HG03159 (cell line): ENCODE data around the gene ASCC2.

Source experiments
- ATAC-seq: cut with Tn5 transposase; IDR thresholded peaks from one replicate; pipeline ENCODE4 v1.9.1; 2021; ENCODE audit warnings: mild to moderate bottlenecking, moderate library complexity; ENCODE audit not compliant: unreplicated experiment

Gene ASCC2

DNA sequence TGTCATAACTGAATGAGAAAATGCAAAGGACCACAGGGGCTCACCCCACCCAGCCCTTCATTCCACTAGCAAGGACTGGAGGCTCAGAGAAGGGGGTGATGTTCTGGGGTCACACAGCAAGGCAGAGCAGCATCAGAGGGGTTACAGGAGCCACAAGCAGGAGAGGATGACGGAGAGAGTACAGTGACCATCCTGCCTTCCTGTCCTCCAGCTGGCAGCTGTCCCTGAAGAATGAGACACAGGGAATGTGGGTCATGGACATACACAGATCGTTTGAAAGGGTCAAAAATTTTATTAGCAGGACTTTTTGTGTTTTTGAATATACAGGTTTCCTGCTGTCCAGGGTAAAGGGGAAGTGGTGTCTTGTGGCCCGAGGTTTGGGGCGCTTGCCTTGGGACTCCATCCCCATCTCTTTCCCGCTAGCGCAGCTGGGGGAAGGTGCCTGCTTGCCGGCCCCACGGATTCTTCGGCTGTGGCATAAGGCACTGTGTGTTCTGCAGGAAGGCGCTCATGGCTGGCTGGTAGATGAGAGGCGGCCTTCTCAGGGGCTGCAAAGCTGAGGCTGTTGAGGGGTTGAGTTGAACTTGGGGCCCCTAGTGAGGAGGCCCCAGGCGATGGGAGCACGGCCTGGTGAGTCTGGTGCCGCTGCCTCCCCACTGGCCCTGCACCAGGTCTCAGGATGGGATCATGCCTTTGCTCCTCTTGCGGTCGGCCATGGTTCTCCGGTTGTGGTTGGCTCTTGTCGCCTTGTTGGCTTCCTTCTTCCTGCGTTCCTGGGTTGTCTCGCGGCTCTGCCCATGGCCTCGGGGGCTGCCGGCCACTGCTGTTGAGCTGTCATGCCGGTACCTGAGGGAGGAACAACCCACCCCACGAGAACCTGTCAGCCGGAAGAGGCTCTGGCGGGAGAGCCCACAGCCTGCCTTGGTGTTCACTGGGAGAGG lies 49.5 kb downstream of the ASCC2 start:
- ATAC-seq = no peak

DNA sequence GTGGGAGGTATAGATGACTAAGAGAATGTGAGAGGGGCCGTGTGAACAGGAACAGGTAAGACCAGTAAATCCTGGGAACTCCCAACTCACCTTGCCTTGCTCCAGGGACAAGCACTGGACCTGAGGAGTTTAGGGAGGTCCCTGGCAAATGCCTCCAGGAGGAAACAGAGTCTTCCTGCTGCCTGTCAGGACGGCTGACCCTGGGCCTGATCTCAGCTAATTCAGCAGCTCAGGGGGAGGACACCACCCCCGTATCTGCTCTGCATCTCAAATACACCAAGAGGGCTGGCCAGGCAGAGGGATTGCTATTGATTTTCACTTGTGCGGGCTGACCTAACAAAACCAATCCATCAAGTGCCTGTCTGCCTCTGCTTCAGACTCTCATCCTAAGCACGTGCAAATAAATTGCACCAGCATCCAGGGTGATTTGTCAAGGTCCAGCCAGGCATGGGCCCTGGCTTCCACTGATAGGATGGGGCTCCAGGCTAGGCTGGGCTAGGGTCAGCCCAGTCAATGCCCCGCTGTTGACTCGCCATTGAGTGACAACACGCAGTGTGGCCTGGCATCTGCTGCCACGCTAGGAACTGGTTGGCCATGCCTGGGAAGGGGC lies 50.6 kb downstream of the ASCC2 start:
- ATAC-seq = no peak

DNA sequence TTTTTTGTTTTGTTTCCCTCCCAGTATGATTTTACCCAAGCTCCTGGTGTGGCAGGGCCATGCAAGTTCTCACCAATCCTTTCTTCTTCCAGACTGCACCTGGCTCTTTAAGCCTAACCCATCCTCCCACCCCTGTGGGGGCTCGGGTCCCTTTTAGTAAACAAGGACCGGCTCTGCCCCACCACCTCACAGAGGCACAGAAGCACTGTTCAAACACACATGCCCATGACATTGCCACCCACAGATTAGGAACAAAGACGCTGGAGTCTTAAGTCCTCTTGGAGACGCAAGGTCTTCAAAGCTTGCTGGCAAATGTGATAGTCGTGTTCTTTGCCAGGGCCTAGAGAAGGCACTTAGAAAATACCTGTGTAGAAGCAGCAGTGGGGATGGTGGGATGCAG lies 52.0 kb downstream of the ASCC2 start:
- no peak for ATAC-seq

DNA sequence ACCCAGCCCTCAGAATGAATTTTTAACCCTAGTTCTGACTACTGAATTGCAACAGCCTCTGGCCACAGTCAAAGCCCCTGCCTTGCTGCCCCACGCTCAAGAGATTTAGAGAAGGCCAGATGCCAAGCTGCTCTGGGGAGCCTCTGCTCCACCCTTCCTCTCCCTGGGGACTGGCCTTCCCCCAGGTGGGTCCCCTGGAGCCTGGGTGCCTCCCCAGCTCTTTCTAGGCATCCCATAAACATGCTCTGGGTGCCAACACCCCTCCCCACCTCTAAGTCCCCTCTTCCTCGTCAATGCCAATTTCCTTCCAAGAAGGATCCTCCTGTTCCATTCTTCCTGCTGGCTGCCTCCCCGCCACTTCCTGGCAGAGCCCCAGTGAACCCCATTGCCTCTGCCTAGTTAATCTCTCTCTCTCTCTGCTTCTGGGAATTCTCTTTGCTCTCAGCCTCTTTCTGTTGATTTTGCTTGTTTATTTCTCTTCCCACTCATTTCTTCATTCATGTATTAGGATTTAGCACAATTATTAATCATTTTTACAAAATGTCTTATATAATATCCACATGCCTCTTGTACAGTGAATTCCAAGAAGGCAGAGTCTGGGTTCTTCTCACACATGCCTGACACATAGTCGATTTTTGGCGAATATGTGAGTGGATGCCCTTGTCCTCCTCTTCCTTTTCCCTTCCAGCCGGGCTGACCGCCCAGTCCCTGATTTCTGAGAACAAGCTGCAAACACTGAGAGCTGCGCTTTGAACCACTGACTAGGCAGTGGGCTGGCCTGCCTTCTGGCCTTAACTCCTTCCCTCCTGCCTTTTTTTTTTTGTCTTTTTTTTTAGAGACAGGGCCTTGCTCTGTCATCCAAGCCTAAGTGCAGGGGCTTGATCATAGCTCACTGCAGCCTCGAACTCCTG lies 53.4 kb downstream of the ASCC2 start:
- no peak for ATAC-seq

DNA sequence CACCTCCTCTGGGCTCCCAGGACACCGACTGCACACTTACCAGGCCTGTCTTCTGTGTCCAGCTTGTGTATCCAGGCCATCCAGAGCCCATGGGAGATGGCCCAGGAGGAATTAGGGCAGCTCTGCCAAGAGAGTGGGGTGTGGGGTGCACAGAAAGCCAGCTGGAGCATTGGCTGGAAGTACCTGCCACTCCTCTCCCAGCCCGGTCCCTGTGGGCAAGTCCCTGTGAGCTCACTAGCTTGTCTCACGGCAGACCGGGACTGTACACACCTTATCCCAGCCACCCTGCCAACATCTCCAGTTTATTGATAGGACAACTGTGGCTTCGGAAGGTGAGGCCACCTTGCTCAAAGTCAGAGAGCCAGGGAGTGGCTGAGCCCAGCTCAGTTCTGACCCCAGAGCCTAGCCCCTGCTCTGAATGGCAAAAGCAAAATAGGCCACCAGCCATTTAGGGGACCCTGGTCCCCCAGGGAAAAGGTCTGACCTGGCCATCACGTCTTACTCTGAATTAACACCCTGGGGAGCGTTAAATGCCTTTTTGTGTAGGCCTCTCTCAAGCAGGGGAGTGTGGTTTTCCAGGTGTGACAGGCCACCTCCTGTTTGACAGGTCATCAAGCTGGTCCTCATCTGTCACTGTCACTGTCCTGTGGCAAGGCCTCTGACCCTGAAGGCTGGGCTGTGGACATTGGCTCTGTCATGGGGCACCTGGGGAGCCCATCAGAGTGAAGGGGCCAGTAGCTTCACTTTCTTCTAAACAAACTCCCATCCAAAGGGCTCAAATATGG lies 55.8 kb downstream of the ASCC2 start:
- no peak for ATAC-seq

DNA sequence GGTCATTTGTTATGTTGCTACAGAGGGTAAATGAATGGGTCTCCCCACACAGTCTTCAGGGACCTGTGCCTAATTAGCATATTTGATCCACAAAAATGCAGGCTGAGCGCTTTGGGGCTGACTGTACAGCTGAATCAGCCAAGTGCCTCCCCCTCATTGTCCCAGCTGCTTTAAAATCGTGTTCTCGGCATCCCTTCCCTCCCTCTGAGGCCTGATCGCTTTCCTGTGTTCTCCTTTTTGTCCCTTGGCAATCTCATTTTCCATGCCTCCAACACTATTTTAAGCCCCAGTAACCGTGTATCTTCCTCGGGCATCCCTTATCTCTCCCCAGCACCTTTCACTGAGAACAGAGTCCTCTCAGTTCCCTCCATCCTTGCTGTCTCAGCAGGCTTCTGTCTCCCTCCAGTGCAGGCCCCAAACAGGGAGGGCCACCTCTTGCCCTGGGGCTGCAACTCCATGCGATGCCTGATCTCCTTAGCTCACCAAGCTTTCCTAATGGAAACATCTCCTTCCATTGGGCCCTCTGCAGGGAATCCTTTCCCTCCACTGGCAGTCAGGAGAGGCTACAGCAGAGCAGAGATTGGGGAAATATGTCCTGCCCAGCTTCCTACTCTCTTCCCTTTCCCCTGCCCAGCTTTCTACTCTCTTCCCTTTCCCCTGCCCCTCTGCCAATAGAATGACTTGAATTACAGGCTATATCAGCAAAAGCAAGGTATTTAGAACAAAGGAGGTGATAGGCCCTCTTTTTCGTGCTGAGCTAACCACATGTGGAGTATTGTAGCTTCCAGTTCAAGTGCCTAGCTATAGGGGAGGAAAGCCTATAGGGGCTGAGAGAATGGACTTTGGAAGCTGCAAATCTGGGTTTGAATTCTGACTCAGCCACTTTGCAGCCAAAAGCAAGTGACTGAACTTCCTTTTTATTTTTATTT lies 57.1 kb downstream of the ASCC2 start:
- no peak for ATAC-seq

DNA sequence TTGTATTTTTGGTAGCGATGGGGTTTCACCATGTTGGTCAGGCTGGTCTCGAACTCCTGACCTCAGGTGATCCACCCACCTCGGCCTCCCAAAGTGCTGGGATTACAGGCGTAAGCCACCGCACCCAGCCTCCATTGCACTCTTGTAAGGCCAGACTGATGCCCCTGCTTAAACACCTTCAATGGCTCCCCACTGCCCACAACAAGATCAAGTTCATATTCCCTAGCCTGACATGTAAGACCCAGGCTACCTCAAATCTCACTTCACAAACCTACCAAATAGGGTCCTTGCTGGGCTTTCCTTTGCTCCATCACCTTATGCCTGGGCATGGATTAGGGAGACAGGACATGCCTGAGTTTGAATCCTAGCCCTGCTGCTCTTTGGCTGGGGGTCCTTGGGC lies 57.9 kb downstream of the ASCC2 start:
- no peak for ATAC-seq

DNA sequence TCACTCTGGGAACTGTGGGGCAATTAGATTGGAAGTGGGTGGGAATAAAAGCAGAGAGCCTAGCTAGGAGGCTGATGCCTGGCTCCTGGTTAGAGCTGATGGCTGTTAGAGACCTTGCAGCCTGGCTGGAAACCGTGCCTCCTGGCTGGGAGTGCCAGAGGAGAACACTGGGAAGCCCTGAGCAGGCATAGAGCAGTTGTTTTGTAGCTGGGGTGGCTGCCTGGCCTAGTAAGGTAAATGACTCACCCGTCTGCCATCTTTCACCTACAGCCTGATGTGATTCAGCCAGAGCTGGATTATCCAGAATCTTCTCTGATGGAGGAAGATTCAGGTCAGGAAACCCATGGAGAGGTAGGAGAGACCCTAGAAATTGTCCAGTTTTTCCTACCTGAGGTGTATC lies 64.8 kb downstream of the ASCC2 start:
- ATAC-seq = no peak

DNA sequence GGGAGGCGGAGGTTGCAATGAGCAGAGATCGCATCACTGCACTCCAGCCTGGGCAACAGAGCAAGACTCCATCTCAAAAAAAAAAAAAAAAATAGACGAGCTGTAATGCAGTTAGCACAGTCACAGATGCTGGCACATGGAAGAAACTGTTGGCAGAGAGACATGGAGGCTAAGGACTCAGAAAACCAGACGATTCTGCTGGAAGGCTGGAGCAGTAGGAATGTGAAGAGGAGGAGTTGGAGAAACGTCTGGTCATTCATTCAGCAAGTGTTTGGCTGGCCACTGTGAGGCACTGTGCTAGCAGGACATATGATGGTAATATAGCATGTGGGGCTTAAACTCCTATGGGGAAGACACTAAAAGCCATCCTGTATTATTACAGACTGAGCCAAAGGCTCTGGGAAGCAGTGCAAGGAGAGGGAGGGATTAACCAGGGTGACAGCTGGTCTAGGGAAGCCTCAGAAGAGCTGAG lies 65.9 kb downstream of the ASCC2 start:
- ATAC-seq = no peak

DNA sequence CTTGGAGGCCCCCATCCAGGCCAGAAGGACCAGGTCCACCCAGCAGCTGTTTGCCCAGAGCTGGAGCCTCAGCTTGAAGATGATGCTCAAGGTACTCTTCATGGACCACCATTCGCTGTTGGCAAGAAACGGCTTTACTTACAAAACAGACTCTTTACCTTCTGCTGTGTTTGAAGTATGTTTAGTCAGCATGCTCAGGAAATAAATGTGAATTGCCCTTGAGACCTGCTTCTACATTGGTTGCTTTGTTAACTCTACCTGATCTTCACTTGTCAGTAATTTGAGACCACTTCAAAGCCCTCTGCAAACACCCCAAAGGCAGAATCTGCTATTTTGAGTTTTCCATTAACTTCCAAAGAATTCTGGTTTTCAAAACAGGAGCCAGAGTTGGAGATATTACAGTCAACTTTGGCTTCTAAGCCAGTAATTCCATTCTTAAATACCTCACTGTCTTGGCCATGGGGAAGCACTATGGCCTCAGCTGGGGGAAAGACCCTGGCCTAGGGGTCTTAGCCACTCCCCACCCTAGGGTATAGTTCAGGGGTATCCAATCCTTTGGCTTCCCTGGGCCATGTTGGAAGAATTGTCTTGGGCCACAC lies 68.3 kb downstream of the ASCC2 start:
- ATAC-seq = no peak

DNA sequence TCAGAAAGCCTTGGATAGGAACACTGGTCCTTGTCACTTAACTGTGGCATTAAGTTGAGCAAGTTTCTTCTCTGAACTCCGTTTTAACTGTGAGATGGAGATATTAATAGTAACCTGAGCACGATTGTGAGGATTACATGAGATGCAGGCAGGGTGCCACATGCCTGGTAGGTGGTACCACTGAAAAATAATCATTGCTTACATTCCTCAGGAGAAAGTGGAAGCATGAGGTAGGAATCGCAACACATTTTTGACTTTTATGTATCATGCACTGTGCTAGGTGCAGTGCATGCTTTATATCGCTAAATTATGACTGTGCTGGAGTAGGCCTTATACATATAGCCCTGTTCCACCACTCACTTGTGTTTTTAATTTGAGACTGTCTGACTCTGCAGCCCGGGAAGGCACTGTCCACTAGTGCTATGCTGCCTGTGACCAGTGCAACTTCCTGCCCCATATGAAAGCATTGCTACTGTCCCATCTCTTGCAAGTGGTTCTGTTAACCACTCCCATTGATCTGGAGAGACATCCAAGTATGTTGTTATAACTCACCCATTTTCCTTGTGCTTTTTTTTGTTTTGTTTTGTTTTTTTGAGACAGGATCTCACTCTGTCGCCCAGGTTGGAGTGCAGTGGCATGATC lies 69.9 kb downstream of the ASCC2 start:
- no peak for ATAC-seq

DNA sequence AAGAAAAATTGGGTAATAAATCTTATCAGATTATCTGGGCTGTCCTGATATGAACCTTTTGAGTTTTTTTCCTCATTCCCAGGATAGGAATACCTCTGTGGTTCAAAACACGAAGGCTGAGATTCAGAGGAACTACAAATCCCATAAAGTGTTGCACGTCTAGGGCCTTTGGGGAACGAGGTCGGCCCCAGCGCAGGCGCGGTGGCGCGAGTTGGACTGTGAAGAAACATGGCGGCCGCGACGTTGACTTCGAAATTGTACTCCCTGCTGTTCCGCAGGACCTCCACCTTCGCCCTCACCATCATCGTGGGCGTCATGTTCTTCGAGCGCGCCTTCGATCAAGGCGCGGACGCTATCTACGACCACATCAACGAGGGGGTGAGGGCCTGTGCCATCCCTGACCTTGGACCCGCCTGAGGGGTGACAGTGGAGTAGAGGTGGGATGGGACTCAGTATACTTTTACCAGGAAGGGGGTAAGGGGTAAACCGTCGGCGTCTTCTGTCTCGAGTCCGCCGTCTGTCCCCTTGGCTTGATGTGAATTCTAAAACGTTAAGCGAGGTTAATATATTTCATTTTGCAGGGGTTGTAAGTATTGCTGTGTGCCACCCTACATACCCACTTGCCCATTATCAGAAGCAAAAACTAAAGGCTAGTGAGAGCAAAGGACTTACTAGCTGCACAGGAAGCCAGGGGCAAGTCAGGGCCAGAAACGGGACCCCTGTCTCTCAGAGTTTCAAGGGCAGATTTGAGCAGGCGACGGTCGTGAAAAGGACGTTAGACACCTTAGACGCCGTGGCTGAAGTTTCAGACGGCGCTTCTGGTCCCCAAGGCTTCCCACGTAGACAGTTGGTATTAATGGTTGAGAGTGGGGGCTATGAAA lies 70.7 kb downstream of the ASCC2 start, which contains the start of gene UQCR10:
Gene UQCR10 (plus strand): TSS at position 199 of the 881 bp plus-strand sequence. CDS start 30 bp downstream, at position 229.
- peak; percentile 70 for ATAC-seq

DNA sequence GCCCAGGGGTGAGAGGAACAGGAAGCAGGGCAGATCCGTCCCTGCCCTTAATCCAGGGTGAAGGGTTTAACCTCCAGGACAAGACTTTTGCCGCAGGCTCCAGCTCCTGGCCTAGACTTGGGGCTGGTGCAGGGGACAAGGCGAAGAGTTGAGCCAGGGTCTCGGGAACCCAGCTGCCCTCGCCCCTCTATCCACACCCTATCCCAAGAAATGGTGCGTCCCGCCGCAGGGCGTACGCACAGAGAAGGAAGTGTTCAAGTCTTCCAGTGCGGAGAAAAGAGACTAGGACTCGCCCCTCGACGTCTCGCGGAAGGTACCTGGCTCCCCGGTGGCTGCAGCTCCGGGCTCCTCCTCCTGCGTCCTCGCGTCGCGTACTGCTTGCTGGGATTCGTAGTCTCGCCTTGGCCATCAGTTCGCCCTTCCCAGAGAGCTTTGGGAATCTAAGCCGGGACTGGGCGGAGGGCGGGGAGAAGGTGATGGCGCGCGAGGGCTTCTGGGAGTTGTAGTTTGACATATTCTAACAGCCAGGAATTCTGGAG lies 71.4 kb downstream of the ASCC2 start, which contains the start of gene ZMAT5:
Gene ZMAT5 (minus strand): TSS at position 376 of the 539 bp plus-strand sequence. CDS start 18,463 bp downstream, outside the sequence.
- peak; percentile 85 for ATAC-seq

DNA sequence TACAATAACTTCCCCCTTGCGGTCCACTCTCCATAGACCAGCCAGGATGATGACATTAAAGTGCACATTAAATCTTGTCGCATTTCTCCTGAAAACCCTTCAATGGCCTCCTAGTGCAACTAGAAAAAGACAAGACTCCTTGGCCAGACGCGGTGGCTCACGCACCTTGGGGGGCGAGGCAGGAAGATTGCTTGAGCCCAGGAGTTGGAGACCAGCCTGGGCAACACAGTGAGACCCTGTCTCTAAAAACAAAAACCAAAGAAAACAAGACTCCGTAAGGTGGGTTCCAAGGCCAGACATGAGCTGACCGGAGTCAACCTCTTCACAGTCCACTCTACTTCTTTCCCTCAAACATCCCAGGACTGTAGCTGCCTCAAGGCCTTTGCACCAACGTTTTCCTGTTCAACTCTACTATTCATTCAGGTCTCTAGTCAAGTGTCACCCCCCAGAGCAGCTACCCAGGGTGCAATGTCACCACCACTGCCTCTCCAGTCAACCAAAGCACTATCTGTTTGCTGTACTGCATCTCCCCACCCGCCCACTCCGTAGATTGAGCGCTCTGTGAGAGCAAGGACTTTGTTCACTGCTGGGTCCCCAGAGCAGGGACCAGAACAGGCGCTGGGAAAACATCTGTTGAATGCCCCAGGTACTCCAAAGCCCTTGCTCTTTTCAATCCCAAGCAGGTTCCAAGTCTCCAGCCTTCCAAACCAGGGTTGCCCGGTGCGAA lies 72.0 kb downstream of the ASCC2 start:
- peak; percentile 24 for ATAC-seq

DNA sequence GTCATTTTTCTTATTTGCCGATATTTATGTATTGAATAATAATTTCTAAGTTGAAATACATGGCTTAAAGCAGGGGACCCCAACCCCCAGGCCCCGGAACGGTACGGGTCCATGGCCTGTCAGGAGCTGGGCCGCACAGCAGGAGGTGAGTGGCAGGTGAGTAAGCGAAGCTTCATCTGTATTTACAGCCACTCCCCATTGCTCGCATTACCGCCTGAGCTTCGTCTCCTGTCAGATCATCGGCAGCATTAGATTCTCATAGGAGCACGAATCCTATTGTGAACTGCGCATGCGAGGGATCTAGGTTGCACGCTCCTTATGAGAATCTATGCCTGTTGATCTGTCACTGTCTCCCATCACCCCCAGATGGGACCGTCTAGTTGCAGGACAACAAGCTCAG lies 75.8 kb downstream of the ASCC2 start:
- ATAC-seq = no peak

DNA sequence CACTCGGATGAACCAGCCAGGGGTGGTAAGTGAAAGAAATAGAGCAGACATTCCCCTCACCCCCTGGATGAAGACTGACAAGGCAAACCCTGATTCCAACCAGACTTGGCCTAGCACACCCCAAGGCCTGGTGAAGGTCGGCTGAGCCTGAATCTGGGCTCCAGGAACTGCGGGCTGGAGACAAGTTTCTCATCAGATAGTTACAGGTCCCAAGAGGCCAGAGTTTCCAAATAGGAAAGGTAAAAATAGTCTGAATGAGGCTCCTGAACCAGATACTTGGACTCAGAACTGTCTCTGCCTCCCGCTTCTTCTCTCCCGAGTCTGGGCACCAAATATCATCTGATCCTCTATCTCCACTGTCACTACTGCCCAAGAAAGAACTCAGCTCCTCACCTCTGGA lies 79.1 kb downstream of the ASCC2 start:
- ATAC-seq = no peak
